TTC549 (cell line): ENCODE measurements around the gene FFAR1.

Experiments
- FAIRE-seq: peaks from 2 replicates; lab custom pipeline; 2012; peaks lifted over from hg19 to GRCh38; lab: Jason Lieb, UNC

FFAR1 gene, protein sequence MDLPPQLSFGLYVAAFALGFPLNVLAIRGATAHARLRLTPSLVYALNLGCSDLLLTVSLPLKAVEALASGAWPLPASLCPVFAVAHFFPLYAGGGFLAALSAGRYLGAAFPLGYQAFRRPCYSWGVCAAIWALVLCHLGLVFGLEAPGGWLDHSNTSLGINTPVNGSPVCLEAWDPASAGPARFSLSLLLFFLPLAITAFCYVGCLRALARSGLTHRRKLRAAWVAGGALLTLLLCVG (N-terminal part only)

DNA sequence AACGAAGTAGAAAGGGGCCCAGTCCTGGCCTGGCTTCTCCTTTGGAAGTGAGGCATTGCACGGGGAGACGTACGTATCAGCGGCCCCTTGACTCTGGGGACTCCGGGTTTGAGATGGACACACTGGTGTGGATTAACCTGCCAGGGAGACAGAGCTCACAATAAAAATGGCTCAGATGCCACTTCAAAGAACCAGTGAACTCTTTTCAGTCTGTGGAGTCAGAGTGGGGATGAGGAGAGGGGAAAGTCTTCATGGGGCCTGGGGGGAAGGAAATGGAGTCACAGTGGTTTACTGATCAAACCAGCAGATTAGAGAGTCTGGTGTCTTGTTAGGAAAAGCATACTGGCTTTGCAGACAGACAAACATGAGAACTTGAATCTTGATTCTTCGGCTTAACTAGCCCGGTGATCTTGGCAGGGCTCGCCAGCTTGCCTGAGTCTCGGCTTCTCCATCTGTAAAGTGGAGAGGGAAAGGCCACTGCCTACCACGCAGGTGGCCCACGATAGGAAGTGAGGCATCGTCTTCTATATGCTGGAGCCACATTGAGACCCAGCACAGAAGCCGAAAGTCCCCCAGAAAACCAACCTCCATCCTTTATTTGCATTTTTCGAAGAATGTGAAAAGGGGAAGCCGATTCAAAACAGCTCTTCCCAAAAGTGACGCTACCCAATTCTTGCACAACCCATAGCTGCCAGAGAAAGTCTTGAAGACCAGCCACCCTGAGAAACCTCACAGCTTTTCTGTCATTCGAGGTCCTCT, at the start of gene FFAR1:
Gene FFAR1, plus strand, starts transcription at position 732 of the 759 bp plus-strand sequence. CDS start 3,650 bp downstream, outside the sequence.
- FAIRE-seq, result no peak

DNA sequence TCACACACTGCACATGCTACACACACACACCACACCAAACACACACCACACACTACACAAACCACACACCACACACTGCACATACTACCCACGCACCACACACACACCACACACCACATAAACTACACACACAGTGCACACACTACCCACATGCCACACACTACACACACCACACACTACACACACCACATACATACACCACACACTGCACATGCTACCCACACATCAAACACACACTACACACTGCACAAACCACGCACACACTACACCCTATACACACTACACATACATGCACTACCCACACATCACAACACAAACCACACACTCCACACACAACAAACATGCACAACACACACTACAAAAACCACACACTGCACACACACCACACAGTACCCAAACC, 49.8 kb upstream of the FFAR1 start:
- no peak for FAIRE-seq

DNA sequence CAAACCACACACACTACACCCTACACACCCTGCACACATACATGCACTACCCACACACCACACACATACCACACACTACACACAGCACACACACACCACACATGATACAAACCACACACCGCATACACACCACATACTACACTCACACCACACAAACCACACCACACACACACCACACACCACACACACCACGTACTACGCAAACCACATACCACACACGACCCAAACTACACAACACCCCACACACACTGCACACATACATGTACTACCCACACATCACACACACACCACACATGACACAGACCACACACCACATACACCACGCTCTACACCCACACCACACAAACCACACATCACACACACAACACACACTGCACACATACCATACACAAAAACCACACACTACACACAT, 49.1 kb upstream of the FFAR1 start:
- no peak for FAIRE-seq

DNA sequence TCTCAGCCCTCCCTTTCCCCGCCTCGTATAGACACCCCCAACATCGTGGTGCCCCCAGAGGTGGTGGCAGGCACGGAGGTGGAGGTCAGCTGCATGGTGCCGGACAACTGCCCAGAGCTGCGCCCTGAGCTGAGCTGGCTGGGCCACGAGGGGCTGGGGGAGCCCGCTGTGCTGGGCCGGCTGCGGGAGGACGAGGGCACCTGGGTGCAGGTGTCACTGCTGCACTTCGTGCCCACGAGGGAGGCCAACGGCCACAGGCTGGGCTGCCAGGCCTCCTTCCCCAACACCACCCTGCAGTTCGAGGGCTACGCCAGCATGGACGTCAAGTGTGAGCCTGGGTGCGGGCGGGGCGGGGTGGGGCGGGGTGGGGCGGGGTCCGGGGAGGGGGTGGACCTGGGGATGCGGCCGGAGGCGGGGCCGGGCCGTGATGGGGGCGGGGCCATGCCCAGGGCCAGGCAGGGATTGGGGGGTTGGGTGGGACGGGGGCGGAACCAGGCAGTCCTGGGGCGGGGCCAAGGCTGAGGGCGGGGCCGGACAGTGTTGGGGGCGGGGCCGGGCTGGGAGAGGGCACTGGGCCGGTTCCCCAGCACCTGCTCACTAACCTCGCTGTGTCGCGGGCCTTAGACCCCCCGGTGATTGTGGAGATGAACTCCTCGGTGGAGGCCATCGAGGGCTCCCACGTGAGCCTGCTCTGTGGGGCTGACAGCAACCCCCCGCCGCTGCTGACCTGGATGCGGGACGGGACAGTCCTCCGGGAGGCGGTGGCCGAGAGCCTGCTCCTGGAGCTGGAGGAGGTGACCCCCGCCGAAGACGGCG, 48.0 kb upstream of the FFAR1 start:
- no peak for FAIRE-seq

DNA sequence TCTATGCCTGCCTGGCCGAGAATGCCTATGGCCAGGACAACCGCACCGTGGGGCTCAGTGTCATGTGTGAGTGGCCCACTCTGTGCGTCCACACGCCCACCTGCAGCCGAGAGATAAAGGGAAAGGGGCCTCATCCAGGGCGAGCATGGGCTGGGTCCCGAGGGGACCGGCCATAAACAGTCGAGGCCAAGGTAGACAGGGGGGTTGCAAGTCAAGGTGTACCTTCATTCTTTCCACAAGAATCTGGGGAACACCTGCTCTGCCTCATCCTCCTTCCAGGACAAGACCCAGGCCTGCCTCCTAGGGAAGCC, 47.4 kb upstream of the FFAR1 start:
- no peak for FAIRE-seq

DNA sequence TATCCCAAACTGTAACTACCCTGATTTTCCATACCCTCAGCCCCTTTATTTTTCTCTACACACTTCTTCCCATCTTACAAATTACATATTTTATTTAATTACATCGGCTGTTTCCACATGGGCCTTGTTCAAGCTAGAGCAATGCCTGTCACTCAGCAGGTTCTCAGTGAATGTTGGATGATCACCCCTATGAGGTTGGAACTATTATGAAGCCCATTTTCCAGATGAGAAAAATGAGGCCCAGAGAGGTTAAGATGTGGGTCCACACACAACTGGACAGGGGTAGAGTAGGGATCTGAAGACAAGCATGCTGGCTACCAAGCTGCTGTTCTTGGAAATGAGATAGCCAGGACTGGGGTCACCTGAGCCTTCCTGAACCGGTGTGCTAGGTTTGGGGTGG, 45.7 kb upstream of the FFAR1 start:
- FAIRE-seq, result no peak

DNA sequence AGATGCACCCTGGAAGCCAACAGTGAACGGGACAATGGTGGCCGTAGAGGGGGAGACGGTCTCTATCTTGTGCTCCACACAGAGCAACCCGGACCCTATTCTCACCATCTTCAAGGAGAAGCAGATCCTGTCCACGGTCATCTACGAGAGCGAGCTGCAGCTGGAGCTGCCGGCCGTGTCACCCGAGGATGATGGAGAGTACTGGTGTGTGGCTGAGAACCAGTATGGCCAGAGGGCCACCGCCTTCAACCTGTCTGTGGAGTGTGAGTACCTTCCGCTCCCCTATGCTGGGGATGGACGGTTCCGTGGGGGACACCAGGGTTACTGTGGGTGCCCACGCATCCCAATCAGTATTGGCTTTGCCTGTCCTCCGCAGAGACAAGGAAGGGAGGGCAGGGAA, 45.3 kb upstream of the FFAR1 start:
- FAIRE-seq, result no peak

DNA sequence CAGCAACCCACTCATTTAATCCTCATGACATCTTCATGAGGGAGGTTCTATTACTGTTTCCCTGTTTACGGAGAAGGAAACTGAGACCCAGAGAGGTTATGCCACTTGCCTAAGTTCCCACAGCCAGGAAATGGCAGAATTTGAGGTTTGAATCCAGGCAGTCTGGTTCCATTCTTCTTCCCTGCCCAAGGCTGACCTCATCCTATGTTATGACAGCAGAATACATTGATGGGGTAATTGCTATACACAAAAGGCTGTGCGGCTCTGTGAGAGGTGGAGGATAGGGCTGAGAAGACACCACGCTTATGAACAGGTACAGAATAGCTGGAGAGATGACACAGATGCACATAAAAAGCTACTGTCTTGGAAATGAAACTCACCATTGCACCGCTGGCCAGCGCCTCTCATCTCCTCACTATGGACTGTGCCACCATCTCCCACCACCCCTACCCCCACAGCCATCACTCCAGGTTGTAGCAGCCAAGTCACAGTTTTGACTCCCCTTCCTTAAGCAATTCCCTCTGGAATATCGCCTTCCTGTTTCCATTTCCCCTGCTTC, 44.3 kb upstream of the FFAR1 start:
- FAIRE-seq, result no peak

DNA sequence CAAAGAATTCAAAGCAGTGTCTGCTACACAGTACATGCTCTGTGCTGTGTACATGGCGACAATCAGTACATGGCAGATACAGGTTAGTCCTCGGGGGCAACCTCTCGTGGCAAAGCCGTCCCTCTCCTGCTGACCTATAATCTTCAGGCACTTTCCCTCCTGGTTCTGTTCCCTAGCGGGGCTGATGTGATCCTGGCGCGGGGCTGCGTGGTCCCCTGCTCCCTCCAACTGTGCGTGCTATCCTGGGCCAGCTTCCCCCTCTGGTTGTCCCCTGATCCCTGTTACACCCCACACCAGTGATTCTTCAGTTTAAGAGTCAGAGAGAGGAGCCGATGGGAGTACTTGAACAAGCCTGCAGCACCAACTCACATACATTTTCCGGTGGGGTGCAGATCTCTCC, 43.7 kb upstream of the FFAR1 start:
- FAIRE-seq, result no peak

DNA sequence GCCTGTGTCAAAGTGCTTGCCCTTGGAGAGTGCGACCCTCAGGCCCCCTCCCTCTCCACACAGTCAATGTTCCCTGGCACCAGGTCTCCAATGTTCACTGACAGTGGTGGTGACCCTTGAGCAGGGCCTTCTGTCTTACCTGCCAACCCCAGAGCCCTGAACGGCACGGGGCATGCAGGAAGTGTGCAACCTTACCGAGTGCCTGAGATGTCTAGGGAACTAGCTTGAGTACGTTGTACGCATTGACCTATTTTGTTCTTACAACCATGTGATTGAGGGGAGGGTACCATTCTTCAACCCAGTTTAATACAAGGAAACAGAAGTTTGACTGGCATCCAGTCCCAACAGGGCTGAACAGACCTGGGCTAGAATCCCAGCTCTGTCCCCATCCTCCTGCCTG, 42.5 kb upstream of the FFAR1 start:
- FAIRE-seq, result no peak

DNA sequence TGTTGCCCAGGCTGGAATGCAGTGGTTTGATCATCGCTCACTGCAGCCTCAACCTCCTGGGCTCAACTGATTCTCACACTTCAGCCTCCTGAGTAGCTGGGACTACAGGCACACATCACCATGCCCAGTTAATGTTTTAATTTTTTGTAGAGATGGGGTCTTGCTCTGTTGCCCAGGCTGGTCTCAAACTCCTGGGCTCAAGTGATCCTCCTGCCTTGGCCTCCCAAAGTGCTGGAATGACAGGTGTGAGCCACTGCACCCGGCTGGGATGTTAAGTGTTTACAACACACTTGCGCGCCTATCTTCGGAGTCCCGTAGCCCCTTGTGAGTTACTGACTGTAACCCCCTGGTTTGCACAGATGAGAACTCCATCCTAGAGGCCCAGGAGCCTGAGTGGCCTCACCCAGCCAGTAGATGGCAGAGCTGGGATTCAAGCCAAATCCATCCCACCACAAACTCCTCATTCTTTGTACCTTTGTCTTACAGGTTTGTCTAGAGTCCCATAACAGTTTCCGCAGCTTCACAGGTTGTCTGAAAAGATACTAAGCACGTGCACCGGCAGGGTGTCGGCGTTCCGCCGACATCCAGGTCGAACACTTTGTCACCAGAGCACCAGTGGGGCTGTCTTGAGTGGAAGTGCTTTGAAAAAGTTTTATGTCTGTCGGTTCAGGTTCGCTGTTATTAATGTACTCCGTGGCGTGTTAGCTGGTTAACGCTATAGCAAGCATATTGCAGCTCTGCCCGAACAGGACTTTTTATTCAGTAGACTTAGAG, 41.0 kb upstream of the FFAR1 start:
- FAIRE-seq, result no peak

DNA sequence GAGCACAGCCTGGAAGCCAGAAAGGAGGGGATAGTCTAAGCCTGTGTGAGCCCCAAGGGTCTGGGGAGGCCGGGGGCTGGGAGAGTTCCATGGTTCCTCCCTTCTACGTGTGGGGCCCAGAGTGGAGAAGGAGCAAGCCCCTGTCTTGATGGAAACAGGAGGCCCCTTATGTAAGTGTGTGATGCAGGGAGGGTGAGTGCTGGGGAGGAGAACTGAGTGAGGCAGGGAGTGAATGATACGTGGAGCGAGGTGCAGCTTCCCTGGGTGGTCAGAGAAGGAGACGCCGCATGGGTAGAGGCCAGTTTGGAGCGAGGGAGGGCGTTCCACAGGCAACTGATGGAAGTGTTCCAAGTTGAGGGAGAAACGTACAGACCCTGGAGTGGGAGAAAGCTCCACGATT, 39.8 kb upstream of the FFAR1 start:
- no peak for FAIRE-seq

DNA sequence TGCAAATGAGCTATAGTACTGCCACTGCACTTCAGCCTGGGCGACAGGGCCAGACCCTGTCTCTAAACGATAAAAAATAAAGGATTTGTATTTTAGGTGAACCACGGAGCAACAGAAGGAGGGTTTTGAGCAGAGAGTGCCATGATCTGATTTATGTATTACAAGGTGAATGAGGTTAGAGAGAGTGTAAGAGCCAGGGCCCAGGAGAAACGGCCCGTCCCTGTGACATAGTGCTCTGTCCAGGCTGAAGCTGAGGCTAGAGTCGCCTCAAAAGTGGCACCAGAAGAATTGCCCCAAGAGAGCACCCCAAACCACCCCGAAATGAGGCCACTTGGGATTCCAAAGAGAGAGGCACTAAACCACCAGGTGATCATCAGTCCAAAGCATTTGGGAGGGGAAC, 38.8 kb upstream of the FFAR1 start:
- FAIRE-seq, result no peak

DNA sequence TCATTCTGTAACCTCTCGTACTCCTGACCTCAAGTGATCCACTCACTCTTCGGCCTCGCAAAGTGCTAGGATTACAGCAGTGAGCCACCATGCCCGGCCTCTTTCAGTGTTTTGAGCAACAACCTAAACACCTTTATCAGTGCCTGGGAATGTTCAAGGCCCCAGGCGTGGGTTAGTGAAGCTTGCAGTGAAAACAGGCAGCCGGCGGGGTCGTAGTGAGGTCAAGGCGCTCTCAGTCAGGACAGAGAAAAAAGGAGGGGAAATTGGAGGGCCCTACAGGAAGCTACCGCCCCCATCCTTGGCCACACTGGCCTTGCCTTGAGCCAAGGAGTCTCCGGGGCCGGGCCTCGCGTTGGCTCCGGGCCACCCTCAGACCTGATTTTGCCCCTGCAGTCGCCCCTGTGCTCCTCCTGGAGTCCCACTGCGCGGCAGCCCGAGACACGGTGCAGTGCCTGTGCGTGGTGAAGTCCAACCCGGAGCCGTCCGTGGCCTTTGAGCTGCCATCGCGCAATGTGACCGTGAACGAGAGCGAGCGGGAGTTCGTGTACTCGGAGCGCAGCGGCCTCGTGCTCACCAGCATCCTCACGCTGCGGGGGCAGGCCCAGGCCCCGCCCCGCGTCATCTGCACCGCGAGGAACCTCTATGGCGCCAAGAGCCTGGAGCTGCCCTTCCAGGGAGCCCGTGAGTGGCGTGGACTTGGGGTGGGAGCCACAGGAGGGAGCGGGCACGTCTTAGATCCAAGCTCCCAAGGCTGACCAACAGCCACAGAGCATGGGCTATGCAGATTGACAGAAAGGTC, 38.0 kb upstream of the FFAR1 start:
- no peak for FAIRE-seq

DNA sequence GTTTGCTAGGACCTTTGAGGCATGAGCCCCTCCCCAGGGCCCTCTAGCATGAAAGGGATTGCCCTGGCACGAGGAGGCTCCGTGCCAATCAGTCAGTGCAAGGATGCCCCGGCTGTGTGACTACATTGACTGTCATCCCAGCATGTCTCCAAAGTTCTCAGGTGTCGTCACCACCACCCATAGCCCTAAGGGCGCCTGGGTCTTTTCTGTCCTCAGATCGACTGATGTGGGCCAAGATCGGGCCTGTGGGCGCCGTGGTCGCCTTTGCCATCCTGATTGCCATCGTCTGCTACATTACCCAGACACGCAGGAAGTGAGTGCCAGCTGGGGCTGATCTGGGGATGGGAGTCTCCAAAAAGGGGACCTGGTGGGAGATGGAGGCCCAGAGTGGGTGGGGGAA, 37.4 kb upstream of the FFAR1 start:
- no peak for FAIRE-seq

DNA sequence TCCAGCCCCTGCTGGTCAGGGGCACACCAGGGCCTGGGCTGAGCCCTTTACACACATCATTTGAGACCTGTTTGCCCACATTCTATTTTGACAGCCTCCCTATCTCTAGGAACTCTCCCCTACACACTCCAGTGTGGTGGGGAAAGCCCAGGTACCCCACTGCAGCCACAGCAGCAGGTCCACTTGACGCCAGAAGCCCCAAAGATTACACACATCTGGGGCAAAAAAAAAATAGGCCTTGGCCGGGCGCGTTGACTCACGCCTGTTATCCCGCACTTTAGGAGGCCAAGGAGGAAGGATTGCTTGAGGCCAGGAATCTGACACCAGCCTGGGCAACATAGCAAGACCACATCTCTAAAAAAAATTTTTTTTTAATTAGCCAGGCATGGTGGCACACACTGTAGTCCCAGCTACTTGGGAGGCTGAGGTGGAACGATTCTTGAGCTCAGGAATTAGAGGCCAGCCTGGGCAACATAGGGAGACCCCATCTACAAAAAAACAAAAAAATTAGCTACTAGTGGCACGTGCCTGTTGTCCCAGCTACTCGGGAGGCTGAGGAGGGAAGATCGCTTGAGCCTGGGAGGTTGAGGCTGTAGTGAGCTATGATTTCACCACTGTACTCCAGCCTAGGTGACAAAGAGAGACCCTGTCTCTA, 36.8 kb upstream of the FFAR1 start:
- no peak for FAIRE-seq

DNA sequence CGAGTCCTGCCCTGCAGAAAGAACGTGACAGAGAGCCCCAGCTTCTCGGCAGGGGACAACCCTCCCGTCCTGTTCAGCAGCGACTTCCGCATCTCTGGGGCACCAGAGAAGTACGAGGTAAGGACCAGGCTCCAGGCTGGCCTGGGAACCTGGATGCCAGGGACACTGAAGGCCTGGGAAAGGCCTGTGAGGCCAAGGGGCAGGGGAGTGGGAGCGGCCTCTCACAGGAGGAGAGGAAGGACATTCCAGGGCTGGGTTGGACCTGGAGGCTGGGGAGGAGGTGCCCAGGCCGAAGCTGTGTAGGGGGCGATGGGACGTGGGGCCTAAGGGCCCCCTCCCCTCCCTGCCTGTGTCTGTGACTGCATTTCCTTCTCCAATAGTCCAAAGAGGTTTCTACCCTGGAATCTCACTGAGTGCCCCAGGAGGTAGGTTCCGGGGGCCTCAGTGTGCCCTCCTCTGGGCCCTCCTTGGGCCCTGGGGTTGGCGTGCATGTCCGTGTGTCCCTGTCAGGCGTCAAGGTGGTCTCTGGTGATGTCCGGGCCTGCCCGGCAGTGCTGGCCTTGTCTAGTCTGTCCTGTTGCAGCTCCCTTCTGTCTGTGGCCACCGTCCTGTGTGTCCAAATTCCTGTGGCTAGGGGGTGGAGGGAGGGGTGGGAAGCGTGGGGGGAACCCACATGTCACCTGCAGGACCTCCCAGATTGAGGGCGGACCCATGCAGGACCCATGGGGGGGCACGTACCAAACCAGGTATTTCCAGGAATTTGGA, 35.6 kb upstream of the FFAR1 start:
- no peak for FAIRE-seq

DNA sequence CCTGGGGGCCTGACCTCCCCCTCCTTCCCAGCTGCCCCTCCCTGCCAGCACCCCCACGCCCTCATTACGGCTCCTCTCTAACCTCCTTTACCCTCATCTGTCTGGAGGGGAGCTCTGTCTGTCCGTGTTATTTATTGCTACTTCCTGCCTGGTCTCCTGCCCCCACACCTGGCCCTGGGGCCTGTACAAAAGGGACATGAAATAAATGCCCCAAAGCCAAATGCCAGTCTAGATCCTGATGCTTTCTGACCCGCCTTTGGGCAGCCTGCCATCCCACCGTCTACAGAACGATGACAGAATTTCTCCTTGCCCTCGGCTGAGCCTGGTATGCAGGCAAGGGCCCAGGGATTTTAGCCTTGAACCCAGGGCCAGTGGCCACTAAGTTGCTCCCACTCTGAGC, 34.1 kb upstream of the FFAR1 start:
- FAIRE-seq, result no peak

DNA sequence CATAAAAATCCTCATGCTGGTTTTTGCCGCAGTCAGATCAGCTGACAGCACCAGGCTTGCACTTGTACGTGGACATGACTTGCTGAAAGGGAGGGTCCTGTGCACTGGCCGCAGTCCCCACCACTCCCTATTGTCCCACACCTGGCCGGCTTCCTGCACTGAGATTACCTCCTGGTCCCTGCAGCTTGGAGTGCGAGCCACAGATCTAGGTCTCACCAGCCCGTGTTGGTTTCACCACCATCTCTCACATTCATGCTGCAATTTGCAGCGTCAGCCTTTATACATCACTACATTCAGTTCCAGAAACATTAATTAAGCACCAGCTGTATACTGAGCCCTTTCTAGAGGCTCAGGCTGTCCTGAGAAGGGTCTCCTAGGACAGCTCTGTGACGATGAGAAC, 33.7 kb upstream of the FFAR1 start:
- no peak for FAIRE-seq

DNA sequence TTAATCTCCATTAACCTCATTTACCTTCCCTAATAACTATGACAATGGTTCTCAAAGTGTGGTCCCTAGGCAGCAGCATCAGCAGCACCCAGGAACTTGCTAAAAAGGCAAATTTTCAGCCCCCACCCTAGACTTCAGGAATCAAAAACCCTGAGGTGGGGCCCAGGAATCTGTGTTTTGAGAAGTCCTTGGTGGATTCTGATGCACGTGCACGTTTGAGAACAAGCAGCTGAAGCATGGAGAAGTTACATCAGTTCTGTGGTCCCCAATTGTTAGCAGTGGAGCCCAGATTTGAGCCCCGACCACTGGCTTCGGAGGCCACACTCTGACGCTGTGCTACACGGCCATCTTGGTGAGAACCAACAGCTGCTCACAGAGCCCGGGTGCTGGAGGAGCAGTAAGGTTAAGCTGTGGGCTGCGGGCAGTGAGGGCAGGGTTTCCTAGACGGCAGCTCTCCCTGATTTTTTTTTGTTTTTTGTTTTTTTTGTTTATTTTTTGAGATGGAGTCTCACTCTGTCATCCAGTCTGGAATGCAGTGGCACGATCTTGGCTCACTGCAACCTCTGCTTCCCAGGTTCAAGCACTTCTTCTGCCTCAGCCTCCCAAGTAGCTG, 32.7 kb upstream of the FFAR1 start:
- no peak for FAIRE-seq
